K562 (cell line): ENCODE data around the gene MYO1B. TPM values are rescaled to one million over a fixed set of nuclear protein-coding genes. Genes with fewer than 3 reads are reported as not detected.

Experiments
- ATAC-seq: fragments of 200-7000 bp; cut with Tn5 transposase; 3 replicates; pipeline ENCODE4 v1.9.1; 2020; ENCODE audit warnings: moderate library complexity
- BruUV-seq: library from RNA; stranded (reverse); fragments of 400-500 nt; replicated peaks from 2 replicates; lab custom pipeline; 2021; lab: Mats Ljungman, UMichigan
- CTCF ChIA-PET: fragments of 300-600 bp; formaldehyde crosslinking; extraction: SDS; loops from one replicate; lab custom pipeline; 2021; ENCODE audit warnings: low intra/inter-chr PET ratio; lab: Yijun Ruan, JAX
- POLR2A ChIA-PET: fragments of 300-600, 350-650 bp; sonication (Branson Sonifier 250); formaldehyde crosslinking; extraction: SDS; loops from one replicate; lab custom pipeline; 2021; ENCODE audit warnings: antibody characterized with exemption, inconsistent platforms; lab: Yijun Ruan, JAX
- DNase-seq, 4 experiments: peaks; one replicate each; pipeline versions ENCODE4 v3.0.0 to v3.0.0-alpha.2; 2011 to 2018; ENCODE audit warnings: low spot score in 3 of 4, mixed read lengths in 3 of 4; ENCODE audit errors: extremely low read depth in 1 of 4
- FAIRE-seq: peaks from 2 replicates; lab custom pipeline; 2011; peaks lifted over from hg19 to GRCh38; lab: Jason Lieb, UNC
- H2AFZ ChIP-seq: 2 replicates; pipeline ENCODE4 v1.6.0; 2011; ENCODE audit warnings: low read depth, low read length, control low read depth, inconsistent platforms
- H3K27ac ChIP-seq: fragments of 200-600 bp; 3 replicates; pipeline ENCODE4 v1.8.0; 2011; ENCODE audit warnings: low read depth, mild to moderate bottlenecking, control low read depth, inconsistent platforms, low read length, moderate library complexity, mixed read lengths; ENCODE audit errors: extremely low read depth
- H3K27me3 ChIP-seq, 2 experiments: fragments of 300-600 bp in 1 of 2; 2 replicates in 1 of 2; 3 replicates in 1 of 2; pipeline versions ENCODE4 v1.6.0 to v1.8.0; 2011; ENCODE audit warnings: inconsistent platforms in 2 of 2, low read length in 2 of 2, mild to moderate bottlenecking in 1 of 2, mixed read lengths in 1 of 2, moderate library complexity in 1 of 2; ENCODE audit not compliant: control insufficient read depth in 2 of 2, insufficient read depth in 2 of 2
- H3K36me3 ChIP-seq: fragments of 300-600 bp; 3 replicates; pipeline ENCODE4 v1.8.0; 2011; ENCODE audit warnings: mild to moderate bottlenecking, low read length, inconsistent platforms; ENCODE audit not compliant: control insufficient read depth, insufficient read depth
- H3K4me1 ChIP-seq, 2 experiments: fragments of 200-600 bp in 1 of 2; replicated peaks in 1 of 2; 2 replicates in 1 of 2; 3 replicates in 1 of 2; pipeline versions ENCODE4 v1.5.1 to v1.8.0; 2011; ENCODE audit warnings: inconsistent platforms in 2 of 2, low read length in 2 of 2, mild to moderate bottlenecking in 1 of 2, mixed read lengths in 1 of 2, moderate library complexity in 1 of 2; ENCODE audit not compliant: control insufficient read depth in 2 of 2, insufficient read depth in 2 of 2
- H3K4me2 ChIP-seq: 2 replicates; pipeline ENCODE4 v1.6.1; 2011; ENCODE audit warnings: low read length, control low read depth, inconsistent platforms, mixed read lengths; ENCODE audit not compliant: insufficient read depth
- H3K4me3 ChIP-seq: fragments of 200-600 bp; sonication (generic), shearing (Covaris generic); 2 replicates; pipeline ENCODE4 v1.5.1; 2016; ENCODE audit warnings: control low read depth, inconsistent platforms
- H3K79me2 ChIP-seq: fragments of 200-600 bp; 3 replicates; pipeline ENCODE4 v1.8.0; 2011; ENCODE audit warnings: low read length, inconsistent platforms; ENCODE audit not compliant: control insufficient read depth, insufficient read depth
- H3K9ac ChIP-seq, 2 experiments: 2 replicates each; pipeline versions ENCODE4 v1.6.0 to v1.6.1; 2011; ENCODE audit warnings: low read depth in 2 of 2, low read length in 2 of 2, control low read depth in 1 of 2, inconsistent platforms in 1 of 2, mild to moderate bottlenecking in 1 of 2, mixed read lengths in 1 of 2; ENCODE audit not compliant: insufficient read depth in 1 of 2
- H3K9me1 ChIP-seq: one replicate; pipeline ENCODE4 v1.6.0; 2011; ENCODE audit warnings: inconsistent platforms, mild to moderate bottlenecking, low read length, moderate library complexity; ENCODE audit not compliant: control insufficient read depth, insufficient read depth
- H3K9me3 ChIP-seq: replicated peaks from 2 replicates; pipeline ENCODE4 v1.5.1; 2011; ENCODE audit warnings: low read depth, low read length, inconsistent platforms; ENCODE audit not compliant: control insufficient read depth, insufficient read depth
- H4K20me1 ChIP-seq: replicated peaks from 2 replicates; pipeline ENCODE4 v1.6.1; 2011; ENCODE audit warnings: low read length, inconsistent platforms, mixed read lengths; ENCODE audit not compliant: control insufficient read depth, insufficient read depth
- EZH2 ChIP-seq: IDR thresholded peaks from 2 replicates; pipeline ENCODE4 v1.6.1; 2012; ENCODE audit warnings: low read depth, mild to moderate bottlenecking, inconsistent platforms, low read length, borderline replicate concordance
- HMG20A ChIP-seq: fragments of 450-650 bp; formaldehyde crosslinking; conservative IDR thresholded peaks from 2 replicates; pipeline ENCODE4 v1.4.0; 2020; ENCODE audit warnings: mild to moderate bottlenecking, mixed read lengths
- KLF10 ChIP-seq: fragments of 250-450 bp; sonication (Bioruptor Pico); IDR thresholded peaks from 2 replicates; pipeline ENCODE4 v1.6.1; 2021; ENCODE audit warnings: matching md5 sums
- LCOR ChIP-seq: sonication (generic); formaldehyde crosslinking; IDR thresholded peaks from 2 replicates; pipeline ENCODE4 v1.8.0; 2022; ENCODE audit warnings: mild to moderate bottlenecking, missing genetic modification reagents
- MAFG ChIP-seq: fragments of 450-650 bp; conservative IDR thresholded peaks from 2 replicates; pipeline ENCODE4 v1.6.1; 2016; ENCODE audit warnings: missing genetic modification characterization, missing compliant biosample characterization
- NR4A1 ChIP-seq, 2 experiments: fragments of 250-450 bp in 1 of 2; fragments of 450-650 bp in 1 of 2; sonication (Bioruptor Pico) in 1 of 2; IDR thresholded peaks; 2 replicates each; pipeline versions ENCODE4 v1.4.0 to v1.6.1; 2016 to 2020; ENCODE audit warnings: mild to moderate bottlenecking in 2 of 2, missing compliant biosample characterization in 1 of 2, missing genetic modification characterization in 1 of 2, moderate library complexity in 1 of 2
- PHB2 ChIP-seq: fragments of 450-650 bp; IDR thresholded peaks from 2 replicates; pipeline ENCODE4 v1.6.1; 2017; ENCODE audit warnings: low read depth
- TEAD1 ChIP-seq, 2 experiments: fragments of 450-650 bp in 1 of 2; sonication (generic) in 1 of 2; formaldehyde crosslinking; IDR thresholded peaks; 2 replicates each; pipeline versions ENCODE4 v1.4.0 to v1.8.0; 2020 to 2022; ENCODE audit warnings: mild to moderate bottlenecking in 2 of 2, missing genetic modification reagents in 1 of 2
- ZFP1 ChIP-seq: fragments of 450-650 bp; formaldehyde crosslinking; IDR thresholded peaks from 2 replicates; pipeline ENCODE4 v1.4.0; 2020; ENCODE audit warnings: mild to moderate bottlenecking, mixed read lengths
- WGBS: fragments of 100-300 bp; shearing (Covaris generic); methylation state at CpG from one replicate; pipeline ENCODE4 v1.1.6; 2016; ENCODE audit warnings: low coverage, mixed read lengths; ENCODE audit not compliant: insufficient coverage; ENCODE audit errors: missing lambda C conversion rate; 5-methylcytosine and 5-hydroxymethylcytosine counted together
- in situ Hi-C: fragments of 300-500 bp; cut with MboI; formaldehyde crosslinking; loops from 4 replicates; pipeline ENCODE4 v1.15.0; 2018; ENCODE audit warnings: inconsistent platforms, mixed read lengths
- intact Hi-C: fragments of 100-400 bp; cut with micrococcal nuclease; formaldehyde crosslinking; loops from 2 replicates; pipeline ENCODE4 v1.14.2; 2022
- polyA plus RNA-seq, 8 experiments: library from polyadenylated mRNA; depleted of rRNA in 4 of 8; stranded (reverse) in 5 of 8; unstranded in 3 of 8; fragments of >200 nt; fragmentation: Nextera tagmentation in 2 of 8; fragmentation: Illumina TruSeq in 1 of 8; extraction: Ambion mirVana in 2 of 8; extraction: Trizol in 1 of 8; gene quantifications; 2 replicates each; pipeline versions ENCODE4 v1.2.1 to v1.2.3, GENCODE V29; 2011 to 2014; ENCODE audit warnings: inconsistent platforms in 1 of 8, missing spikeins in 1 of 8
- total RNA-seq, 7 experiments: library from RNA; depleted of rRNA in 6 of 7; stranded (reverse); fragments of >200 nt in 6 of 7; fragmentation: Illumina TruSeq in 2 of 7; extraction: Trizol in 2 of 7; gene quantifications; 2 replicates each; pipeline versions ENCODE4 v1.2.1 to v1.2.3, GENCODE V29; 2011 to 2021; ENCODE audit warnings: low replicate concordance in 1 of 7
- TF ChIP-seq, protein P1 (sequence below): sonication (generic); formaldehyde crosslinking; IDR thresholded peaks from 2 replicates; pipeline ENCODE4 v1.8.1; 2023; ENCODE audit warnings: missing genetic modification reagents, mild to moderate bottlenecking, borderline replicate concordance
- TF ChIP-seq, protein P2 (sequence below): sonication (generic); formaldehyde crosslinking; IDR thresholded peaks from 2 replicates; pipeline ENCODE4 v1.8.0; 2022; ENCODE audit warnings: mild to moderate bottlenecking, missing genetic modification reagents
- TF ChIP-seq, protein P3 (sequence below): fragments of 200-800 bp; sonication (Bioruptor generic); IDR thresholded peaks from 2 replicates; pipeline ENCODE4 v1.6.1; 2017; ENCODE audit warnings: missing genetic modification characterization, missing compliant biosample characterization

MYO1B gene
- total and polyA plus RNA-seq, 9 of the 15 experiments (the other 6 are each of a cell fraction or from before 2014, with no cell fraction given): 0.04 to 0.33 (median 0.20) TPM; not detected in 5

DNA sequence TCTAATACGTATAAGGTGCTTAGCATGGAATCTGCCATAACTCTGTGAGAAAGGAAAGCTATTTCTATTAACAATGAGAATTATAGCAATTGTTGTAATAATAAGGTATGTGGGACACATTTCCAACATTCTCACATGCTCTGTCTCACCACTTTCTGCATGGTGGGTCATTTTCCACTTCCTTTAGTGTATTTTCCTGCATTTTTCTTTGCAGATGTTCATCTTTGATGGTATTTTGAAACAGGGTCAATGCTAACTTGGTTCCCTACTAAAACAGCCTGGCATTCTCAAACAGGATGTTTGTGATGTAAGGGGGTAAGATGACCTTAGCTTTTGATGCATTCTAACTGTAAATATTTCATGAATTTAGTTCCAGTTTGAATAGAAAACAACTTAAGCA is 54.7 kb downstream of the MYO1B start:
- DNase-seq: no peak
- ChIA-PET CTCF (interaction anchor here (0.7 kb wide), 1 partner anchor 92 kb away, joined by 3 read pairs; no protein-coding TSS in a partner anchor), POLR2A (no interaction called here)
- Histone ChIP-seq H3K4me2 (no peak overlapping the region), H3K79me2 (no peaks in the 10 kb centered on the region), H3K36me3 (no peaks in the 10 kb centered on the region), H3K4me1 (no peaks in the 10 kb centered on the region), H3K9me1 (no peaks in the 10 kb centered on the region), H3K4me3 (no peak overlapping the region), H4K20me1 (no peaks in the 10 kb centered on the region), H3K9ac (no peak overlapping the region), H3K9me3 (no peaks in the 10 kb centered on the region), H2AFZ (no peak overlapping the region), H3K27ac (no peak overlapping the region), H3K27me3 (no peaks in the 10 kb centered on the region)
- in situ Hi-C loops: no loop called here
- no peak for FAIRE-seq
- 0% methylated on average over 1 of the region's 1 CpG for WGBS
- no TSS peak for BruUV-seq
- ATAC-seq: no peak
- TF ChIP-seq, protein P1, sequence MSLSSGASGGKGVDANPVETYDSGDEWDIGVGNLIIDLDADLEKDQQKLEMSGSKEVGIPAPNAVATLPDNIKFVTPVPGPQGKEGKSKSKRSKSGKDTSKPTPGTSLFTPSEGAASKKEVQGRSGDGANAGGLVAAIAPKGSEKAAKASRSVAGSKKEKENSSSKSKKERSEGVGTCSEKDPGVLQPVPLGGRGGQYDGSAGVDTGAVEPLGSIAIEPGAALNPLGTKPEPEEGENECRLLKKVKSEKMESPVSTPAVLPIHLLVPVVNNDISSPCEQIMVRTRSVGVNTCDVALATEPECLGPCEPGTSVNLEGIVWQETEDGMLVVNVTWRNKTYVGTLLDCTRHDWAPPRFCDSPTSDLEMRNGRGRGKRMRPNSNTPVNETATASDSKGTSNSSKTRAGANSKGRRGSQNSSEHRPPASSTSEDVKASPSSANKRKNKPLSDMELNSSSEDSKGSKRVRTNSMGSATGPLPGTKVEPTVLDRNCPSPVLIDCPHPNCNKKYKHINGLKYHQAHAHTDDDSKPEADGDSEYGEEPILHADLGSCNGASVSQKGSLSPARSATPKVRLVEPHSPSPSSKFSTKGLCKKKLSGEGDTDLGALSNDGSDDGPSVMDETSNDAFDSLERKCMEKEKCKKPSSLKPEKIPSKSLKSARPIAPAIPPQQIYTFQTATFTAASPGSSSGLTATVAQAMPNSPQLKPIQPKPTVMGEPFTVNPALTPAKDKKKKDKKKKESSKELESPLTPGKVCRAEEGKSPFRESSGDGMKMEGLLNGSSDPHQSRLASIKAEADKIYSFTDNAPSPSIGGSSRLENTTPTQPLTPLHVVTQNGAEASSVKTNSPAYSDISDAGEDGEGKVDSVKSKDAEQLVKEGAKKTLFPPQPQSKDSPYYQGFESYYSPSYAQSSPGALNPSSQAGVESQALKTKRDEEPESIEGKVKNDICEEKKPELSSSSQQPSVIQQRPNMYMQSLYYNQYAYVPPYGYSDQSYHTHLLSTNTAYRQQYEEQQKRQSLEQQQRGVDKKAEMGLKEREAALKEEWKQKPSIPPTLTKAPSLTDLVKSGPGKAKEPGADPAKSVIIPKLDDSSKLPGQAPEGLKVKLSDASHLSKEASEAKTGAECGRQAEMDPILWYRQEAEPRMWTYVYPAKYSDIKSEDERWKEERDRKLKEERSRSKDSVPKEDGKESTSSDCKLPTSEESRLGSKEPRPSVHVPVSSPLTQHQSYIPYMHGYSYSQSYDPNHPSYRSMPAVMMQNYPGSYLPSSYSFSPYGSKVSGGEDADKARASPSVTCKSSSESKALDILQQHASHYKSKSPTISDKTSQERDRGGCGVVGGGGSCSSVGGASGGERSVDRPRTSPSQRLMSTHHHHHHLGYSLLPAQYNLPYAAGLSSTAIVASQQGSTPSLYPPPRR (CRISPR knock-in tag): no peak
- TF ChIP-seq ZFP1 (CRISPR knock-in tag): no peak
- TF ChIP-seq MAFG (tag): no peak
- TF ChIP-seq HMG20A: no peak
- TF ChIP-seq KLF10 (CRISPR knock-in tag): no peak
- TF ChIP-seq, protein P2, sequence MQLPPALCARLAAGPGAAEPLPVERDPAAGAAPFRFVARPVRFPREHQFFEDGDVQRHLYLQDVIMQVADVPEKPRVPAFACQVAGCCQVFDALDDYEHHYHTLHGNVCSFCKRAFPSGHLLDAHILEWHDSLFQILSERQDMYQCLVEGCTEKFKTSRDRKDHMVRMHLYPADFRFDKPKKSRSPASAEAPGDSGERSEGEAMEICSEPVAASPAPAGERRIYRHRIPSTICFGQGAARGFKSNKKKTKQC (CRISPR knock-in tag): no peak
- no peak for TF ChIP-seq PHB2
- no peak for TF ChIP-seq NR4A1 (CRISPR knock-in tag; IDR thresholded peaks at IDR 0.05)
- no peak for TF ChIP-seq NR4A1 (tag; IDR thresholded peaks at IDR 0.05)
- TF ChIP-seq EZH2: no peak
- TF ChIP-seq, protein P3, sequence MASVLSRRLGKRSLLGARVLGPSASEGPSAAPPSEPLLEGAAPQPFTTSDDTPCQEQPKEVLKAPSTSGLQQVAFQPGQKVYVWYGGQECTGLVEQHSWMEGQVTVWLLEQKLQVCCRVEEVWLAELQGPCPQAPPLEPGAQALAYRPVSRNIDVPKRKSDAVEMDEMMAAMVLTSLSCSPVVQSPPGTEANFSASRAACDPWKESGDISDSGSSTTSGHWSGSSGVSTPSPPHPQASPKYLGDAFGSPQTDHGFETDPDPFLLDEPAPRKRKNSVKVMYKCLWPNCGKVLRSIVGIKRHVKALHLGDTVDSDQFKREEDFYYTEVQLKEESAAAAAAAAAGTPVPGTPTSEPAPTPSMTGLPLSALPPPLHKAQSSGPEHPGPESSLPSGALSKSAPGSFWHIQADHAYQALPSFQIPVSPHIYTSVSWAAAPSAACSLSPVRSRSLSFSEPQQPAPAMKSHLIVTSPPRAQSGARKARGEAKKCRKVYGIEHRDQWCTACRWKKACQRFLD (CRISPR knock-in tag): no peak
- TF ChIP-seq LCOR (CRISPR knock-in tag): no peak
- TF ChIP-seq TEAD1 (CRISPR knock-in tag; IDR thresholded peaks at IDR 0.05): no peak
- intact Hi-C loops: no loop called here
